WTC11 (cell line): ENCODE measurements around the gene UGCG. TPM values are rescaled to one million over a fixed set of nuclear protein-coding genes. Genes with fewer than 3 reads are reported as not detected.

Experiments used
- ATAC-seq: fragments of 200-7000 bp; cut with Tn5 transposase; 2 replicates; pipeline ENCODE4 v1.10.0; 2021; ENCODE audit warnings: mild to moderate bottlenecking, moderate library complexity
- CTCF ChIA-PET: fragments of 300-600 bp; sonication (Branson Sonifier 250); formaldehyde crosslinking; loops from one replicate; lab custom pipeline; 2021; ENCODE audit warnings: antibody characterized with exemption; lab: Charles Lee
- POLR2A ChIA-PET: fragments of 350-600 bp; sonication (Branson Sonifier 250); formaldehyde crosslinking; loops from one replicate; lab custom pipeline; 2021; ENCODE audit warnings: antibody characterized with exemption; lab: Charles Lee
- DNase-seq: peaks from one replicate; pipeline ENCODE4 v3.0.0; 2021; ENCODE audit warnings: low spot score
- H3K27ac Mint-ChIP-seq: 2 replicates; pipeline ENCODE4 v1.8.0; 2021; ENCODE audit warnings: mixed read lengths
- H3K27me3 Mint-ChIP-seq: 2 replicates; pipeline ENCODE4 v1.8.0; 2021; ENCODE audit warnings: low read depth, mild to moderate bottlenecking, moderate library complexity, mixed read lengths
- H3K36me3 Mint-ChIP-seq: 2 replicates; pipeline ENCODE4 v1.8.0; 2021; ENCODE audit warnings: mixed read lengths
- H3K4me1 Mint-ChIP-seq: 2 replicates; pipeline ENCODE4 v1.8.0; 2022; ENCODE audit warnings: mixed read lengths
- H3K4me3 Mint-ChIP-seq: 2 replicates; pipeline ENCODE4 v1.8.0; 2021; ENCODE audit warnings: mild to moderate bottlenecking, moderate library complexity, mixed read lengths
- H3K9me3 Mint-ChIP-seq: 2 replicates; pipeline ENCODE4 v1.8.0; 2021; ENCODE audit warnings: mixed read lengths
- EMX1 ChIP-seq: fragments of 250-450 bp; sonication (Bioruptor Pico); IDR thresholded peaks from 2 replicates; pipeline ENCODE4 v1.8.0; 2021; ENCODE audit warnings: mild to moderate bottlenecking
- ETV6 ChIP-seq: sonication (generic); formaldehyde crosslinking; IDR thresholded peaks from 2 replicates; pipeline ENCODE4 v1.8.1; 2022; ENCODE audit warnings: mild to moderate bottlenecking, missing genetic modification reagents
- FOXJ3 ChIP-seq: sonication (generic); formaldehyde crosslinking; IDR thresholded peaks from 2 replicates; pipeline ENCODE4 v1.9.0; 2021; ENCODE audit warnings: missing genetic modification reagents, mild to moderate bottlenecking, borderline replicate concordance
- FOXP1 ChIP-seq: sonication (generic); formaldehyde crosslinking; IDR thresholded peaks from 2 replicates; pipeline ENCODE4 v1.8.0; 2022; ENCODE audit warnings: missing genetic modification reagents, mild to moderate bottlenecking, moderate library complexity, borderline replicate concordance
- HMGA2 ChIP-seq: fragments of 250-450 bp; sonication (Bioruptor Pico); IDR thresholded peaks from 2 replicates; pipeline ENCODE4 v1.4.0; 2021; ENCODE audit warnings: mild to moderate bottlenecking, moderate library complexity
- IRF2 ChIP-seq: sonication (generic); formaldehyde crosslinking; IDR thresholded peaks from 2 replicates; pipeline ENCODE4 v1.8.0; 2022; ENCODE audit warnings: low read depth, missing genetic modification reagents, borderline replicate concordance
- NFYB ChIP-seq: sonication (generic); formaldehyde crosslinking; conservative IDR thresholded peaks from 2 replicates; pipeline ENCODE4 v1.8.0; 2022; ENCODE audit warnings: low read depth, missing genetic modification reagents
- RELA ChIP-seq: sonication (generic); formaldehyde crosslinking; IDR thresholded peaks from 2 replicates; pipeline ENCODE4 v1.8.1; 2022; ENCODE audit warnings: missing genetic modification reagents, mild to moderate bottlenecking, borderline replicate concordance
- TEAD4 ChIP-seq: sonication (generic); formaldehyde crosslinking; IDR thresholded peaks from 2 replicates; pipeline ENCODE4 v1.8.0; 2022; ENCODE audit warnings: mild to moderate bottlenecking, missing genetic modification reagents
- ZBTB21 ChIP-seq: sonication (generic); formaldehyde crosslinking; IDR thresholded peaks from 2 replicates; pipeline ENCODE4 v1.8.1; 2023; ENCODE audit warnings: mild to moderate bottlenecking, missing genetic modification reagents, borderline replicate concordance
- ZNF138 ChIP-seq: sonication (generic); formaldehyde crosslinking; conservative IDR thresholded peaks from 2 replicates; pipeline ENCODE4 v1.8.1; 2022; ENCODE audit warnings: mild to moderate bottlenecking, moderate library complexity, missing genetic modification reagents
- ZNF317 ChIP-seq: sonication (generic); formaldehyde crosslinking; IDR thresholded peaks from 2 replicates; pipeline ENCODE4 v1.8.1; 2023; ENCODE audit warnings: low read depth, mild to moderate bottlenecking, moderate library complexity, missing genetic modification reagents, borderline replicate concordance
- ZNF671 ChIP-seq: fragments of 250-450 bp; sonication (Bioruptor Pico); IDR thresholded peaks from 2 replicates; pipeline ENCODE4 v1.8.0; 2021; ENCODE audit warnings: mild to moderate bottlenecking
- total RNA-seq: library from RNA; stranded (reverse); gene quantifications from 3 replicates; pipeline ENCODE4 v1.2.3, GENCODE V29; 2021
- TF ChIP-seq, protein P1 (sequence below): sonication (generic); formaldehyde crosslinking; IDR thresholded peaks from 2 replicates; pipeline ENCODE4 v1.8.1; 2023; ENCODE audit warnings: mild to moderate bottlenecking, missing genetic modification reagents
- TF ChIP-seq, protein P2 (sequence below): fragments of 250-450 bp; sonication (Bioruptor Pico); conservative IDR thresholded peaks from 2 replicates; pipeline ENCODE4 v1.9.0; 2021; ENCODE audit warnings: mild to moderate bottlenecking
- TF ChIP-seq, protein P3 (sequence below): fragments of 250-450 bp; sonication (Bioruptor Pico); IDR thresholded peaks from 2 replicates; pipeline ENCODE4 v1.9.0; 2021; ENCODE audit warnings: moderate library complexity, mild to moderate bottlenecking, inconsistent platforms, borderline replicate concordance
- TF ChIP-seq, protein P4 (sequence below): fragments of 250-450 bp; sonication (Bioruptor Pico); IDR thresholded peaks from 2 replicates; pipeline ENCODE4 v2.1.2; 2022; ENCODE audit warnings: mild to moderate bottlenecking, moderate library complexity
- TF ChIP-seq, protein P5 (sequence below): sonication (generic); formaldehyde crosslinking; IDR thresholded peaks from 2 replicates; pipeline ENCODE4 v1.8.0; 2023; ENCODE audit warnings: missing genetic modification reagents
- TF ChIP-seq, protein P6 (sequence below): sonication (generic); formaldehyde crosslinking; IDR thresholded peaks from 2 replicates; pipeline ENCODE4 v1.8.1; 2022; ENCODE audit warnings: mild to moderate bottlenecking, missing genetic modification reagents, moderate library complexity, borderline replicate concordance
- TF ChIP-seq, protein P7 (sequence below): sonication (generic); formaldehyde crosslinking; IDR thresholded peaks from 2 replicates; pipeline ENCODE4 v1.8.0; 2022; ENCODE audit warnings: mild to moderate bottlenecking, missing genetic modification reagents

Gene UGCG
- total RNA-seq, 1 experiment from 2014 or later: 37.5 TPM

DNA sequence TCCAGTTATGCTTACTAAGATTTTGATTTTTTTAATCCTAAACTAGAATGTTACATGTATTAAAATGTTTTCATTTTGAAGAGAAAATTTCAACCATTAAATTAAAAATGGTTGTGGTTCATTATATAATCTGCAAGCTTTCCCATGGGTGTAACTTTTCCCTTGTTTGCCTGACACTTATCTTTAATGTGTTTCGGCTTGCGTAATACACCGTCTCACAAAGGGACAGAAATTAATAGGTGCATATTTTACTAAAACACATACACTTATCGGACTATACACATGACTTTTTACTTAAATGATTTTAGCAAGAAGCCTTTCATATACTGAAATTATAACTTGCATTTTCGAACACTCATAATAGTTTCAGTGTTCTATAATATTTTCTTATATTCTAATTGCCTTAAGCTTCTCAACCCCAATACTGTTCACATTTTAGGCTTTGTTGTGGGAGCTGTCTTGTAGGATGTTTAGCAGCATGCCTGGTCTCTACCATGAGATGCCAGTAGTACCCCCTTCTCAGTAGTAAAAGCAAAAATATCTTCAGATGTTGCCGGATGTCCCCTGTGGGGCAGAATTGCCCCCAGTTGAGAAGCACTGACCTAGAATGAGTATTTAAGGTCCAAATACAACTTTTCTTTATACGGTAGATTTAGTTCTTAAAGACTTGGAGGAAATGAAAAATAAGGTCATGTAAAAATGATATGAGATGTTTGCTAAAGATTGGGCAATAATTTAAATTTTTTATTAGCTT, 28.6 kb downstream of the UGCG start:
- DNase-seq (no peak), ATAC-seq (no peak)
- Mint-ChIP-seq H3K4me3 (no peak overlapping the region), H3K27me3 (no peaks in the 10 kb centered on the region), H3K36me3 (peaks cover 17% of the 10 kb centered on the region), H3K9me3 (no peaks in the 10 kb centered on the region), H3K4me1 (no peaks in the 10 kb centered on the region), H3K27ac (no peak overlapping the region)
- POLR2A ChIA-PET: no interaction called here
- CTCF ChIA-PET: no interaction called here
- no peak for TF ChIP-seq FOXJ3 (CRISPR knock-in tag)
- TF ChIP-seq, protein P1, sequence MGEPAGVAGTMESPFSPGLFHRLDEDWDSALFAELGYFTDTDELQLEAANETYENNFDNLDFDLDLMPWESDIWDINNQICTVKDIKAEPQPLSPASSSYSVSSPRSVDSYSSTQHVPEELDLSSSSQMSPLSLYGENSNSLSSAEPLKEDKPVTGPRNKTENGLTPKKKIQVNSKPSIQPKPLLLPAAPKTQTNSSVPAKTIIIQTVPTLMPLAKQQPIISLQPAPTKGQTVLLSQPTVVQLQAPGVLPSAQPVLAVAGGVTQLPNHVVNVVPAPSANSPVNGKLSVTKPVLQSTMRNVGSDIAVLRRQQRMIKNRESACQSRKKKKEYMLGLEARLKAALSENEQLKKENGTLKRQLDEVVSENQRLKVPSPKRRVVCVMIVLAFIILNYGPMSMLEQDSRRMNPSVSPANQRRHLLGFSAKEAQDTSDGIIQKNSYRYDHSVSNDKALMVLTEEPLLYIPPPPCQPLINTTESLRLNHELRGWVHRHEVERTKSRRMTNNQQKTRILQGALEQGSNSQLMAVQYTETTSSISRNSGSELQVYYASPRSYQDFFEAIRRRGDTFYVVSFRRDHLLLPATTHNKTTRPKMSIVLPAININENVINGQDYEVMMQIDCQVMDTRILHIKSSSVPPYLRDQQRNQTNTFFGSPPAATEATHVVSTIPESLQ: no peak
- TF ChIP-seq, protein P2, sequence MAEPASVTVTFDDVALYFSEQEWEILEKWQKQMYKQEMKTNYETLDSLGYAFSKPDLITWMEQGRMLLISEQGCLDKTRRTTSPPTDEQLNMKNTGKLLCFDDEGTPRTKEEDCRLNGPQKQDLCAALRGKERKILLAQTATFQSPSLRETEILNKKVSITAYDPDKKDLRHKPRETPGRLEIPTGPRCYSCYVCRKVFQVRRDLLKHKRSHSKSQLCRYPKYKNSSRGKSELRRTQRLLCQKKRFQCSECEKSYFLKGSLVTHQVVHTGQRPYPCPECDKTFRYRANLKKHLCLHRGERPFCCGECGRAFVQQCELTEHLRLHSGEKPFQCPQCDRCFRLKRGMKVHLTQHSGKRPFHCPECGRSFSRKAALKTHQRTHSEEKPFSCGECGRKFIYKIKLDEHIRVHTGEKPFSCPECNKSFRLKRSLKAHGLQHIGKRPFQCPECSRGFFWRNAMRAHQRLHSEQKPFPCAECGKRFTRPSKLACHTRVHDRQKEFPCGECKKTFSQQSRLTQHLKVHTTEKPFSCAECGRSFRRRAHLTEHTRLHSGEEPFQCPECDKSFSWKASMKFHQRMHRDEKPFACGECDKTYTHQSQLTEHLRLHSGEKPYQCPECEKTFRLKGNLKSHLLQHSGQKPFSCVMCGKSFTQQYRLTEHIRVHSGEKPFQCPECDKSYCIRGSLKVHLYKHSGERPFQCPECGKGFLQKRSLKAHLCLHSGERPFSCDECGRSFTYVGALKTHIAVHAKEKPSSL (CRISPR knock-in tag): no peak
- no peak for TF ChIP-seq ZNF138 (CRISPR knock-in tag)

DNA sequence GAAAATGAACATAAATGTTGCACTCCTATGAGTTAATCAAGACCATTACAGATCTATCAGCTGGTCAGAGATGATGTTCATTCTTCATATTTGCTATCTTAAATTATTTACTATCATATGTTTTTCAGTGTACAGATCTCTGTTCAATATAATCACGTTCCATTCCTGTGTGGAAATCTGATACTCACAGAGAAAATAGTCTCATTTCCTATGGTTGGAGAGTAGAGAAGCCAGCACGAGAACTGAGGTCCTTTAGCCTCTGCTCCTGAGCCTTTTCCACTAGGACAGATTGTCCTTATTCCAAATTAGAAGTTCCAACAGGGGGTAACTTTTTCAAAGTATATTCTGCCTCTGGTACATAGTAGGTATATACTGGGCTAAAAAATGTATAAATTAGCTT, 29.2 kb downstream of the UGCG start:
- Mint-ChIP-seq H3K36me3 (peaks cover 19% of the 10 kb centered on the region), H3K4me1 (no peaks in the 10 kb centered on the region), H3K27me3 (no peaks in the 10 kb centered on the region), H3K9me3 (no peaks in the 10 kb centered on the region), H3K27ac (no peak overlapping the region)
- POLR2A ChIA-PET: no interaction called here
- ATAC-seq (no peak), DNase-seq (no peak)
- CTCF ChIA-PET: no interaction called here
- TF ChIP-seq ZBTB21 (CRISPR knock-in tag): no peak
- TF ChIP-seq ETV6 (CRISPR knock-in tag): no peak
- no peak for TF ChIP-seq HMGA2 (CRISPR knock-in tag)
- TF ChIP-seq, protein P3, sequence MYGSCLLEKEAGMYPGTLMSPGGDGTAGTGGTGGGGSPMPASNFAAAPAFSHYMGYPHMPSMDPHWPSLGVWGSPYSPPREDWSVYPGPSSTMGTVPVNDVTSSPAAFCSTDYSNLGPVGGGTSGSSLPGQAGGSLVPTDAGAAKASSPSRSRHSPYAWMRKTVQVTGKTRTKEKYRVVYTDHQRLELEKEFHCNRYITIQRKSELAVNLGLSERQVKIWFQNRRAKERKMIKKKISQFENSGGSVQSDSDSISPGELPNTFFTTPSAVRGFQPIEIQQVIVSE (CRISPR knock-in tag): no peak
- TF ChIP-seq ZNF671: no peak
- no peak for TF ChIP-seq TEAD4 (CRISPR knock-in tag)
- TF ChIP-seq NFYB (CRISPR knock-in tag): no peak
- no peak for TF ChIP-seq EMX1 (CRISPR knock-in tag)
- TF ChIP-seq, protein P4, sequence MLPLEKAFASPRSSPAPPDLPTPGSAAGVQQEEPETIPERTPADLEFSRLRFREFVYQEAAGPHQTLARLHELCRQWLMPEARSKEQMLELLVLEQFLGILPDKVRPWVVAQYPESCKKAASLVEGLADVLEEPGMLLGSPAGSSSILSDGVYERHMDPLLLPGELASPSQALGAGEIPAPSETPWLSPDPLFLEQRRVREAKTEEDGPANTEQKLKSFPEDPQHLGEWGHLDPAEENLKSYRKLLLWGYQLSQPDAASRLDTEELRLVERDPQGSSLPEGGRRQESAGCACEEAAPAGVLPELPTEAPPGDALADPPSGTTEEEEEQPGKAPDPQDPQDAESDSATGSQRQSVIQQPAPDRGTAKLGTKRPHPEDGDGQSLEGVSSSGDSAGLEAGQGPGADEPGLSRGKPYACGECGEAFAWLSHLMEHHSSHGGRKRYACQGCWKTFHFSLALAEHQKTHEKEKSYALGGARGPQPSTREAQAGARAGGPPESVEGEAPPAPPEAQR (CRISPR knock-in tag): no peak
- no peak for TF ChIP-seq IRF2 (CRISPR knock-in tag)
- TF ChIP-seq RELA (CRISPR knock-in tag): no peak
- TF ChIP-seq FOXP1 (CRISPR knock-in tag): no peak
- TF ChIP-seq, protein P5, sequence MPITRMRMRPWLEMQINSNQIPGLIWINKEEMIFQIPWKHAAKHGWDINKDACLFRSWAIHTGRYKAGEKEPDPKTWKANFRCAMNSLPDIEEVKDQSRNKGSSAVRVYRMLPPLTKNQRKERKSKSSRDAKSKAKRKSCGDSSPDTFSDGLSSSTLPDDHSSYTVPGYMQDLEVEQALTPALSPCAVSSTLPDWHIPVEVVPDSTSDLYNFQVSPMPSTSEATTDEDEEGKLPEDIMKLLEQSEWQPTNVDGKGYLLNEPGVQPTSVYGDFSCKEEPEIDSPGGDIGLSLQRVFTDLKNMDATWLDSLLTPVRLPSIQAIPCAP (CRISPR knock-in tag): no peak
- no peak for TF ChIP-seq ZNF317 (CRISPR knock-in tag)
- TF ChIP-seq, protein P6, sequence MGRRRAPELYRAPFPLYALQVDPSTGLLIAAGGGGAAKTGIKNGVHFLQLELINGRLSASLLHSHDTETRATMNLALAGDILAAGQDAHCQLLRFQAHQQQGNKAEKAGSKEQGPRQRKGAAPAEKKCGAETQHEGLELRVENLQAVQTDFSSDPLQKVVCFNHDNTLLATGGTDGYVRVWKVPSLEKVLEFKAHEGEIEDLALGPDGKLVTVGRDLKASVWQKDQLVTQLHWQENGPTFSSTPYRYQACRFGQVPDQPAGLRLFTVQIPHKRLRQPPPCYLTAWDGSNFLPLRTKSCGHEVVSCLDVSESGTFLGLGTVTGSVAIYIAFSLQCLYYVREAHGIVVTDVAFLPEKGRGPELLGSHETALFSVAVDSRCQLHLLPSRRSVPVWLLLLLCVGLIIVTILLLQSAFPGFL (CRISPR knock-in tag): no peak
- TF ChIP-seq, protein P7, sequence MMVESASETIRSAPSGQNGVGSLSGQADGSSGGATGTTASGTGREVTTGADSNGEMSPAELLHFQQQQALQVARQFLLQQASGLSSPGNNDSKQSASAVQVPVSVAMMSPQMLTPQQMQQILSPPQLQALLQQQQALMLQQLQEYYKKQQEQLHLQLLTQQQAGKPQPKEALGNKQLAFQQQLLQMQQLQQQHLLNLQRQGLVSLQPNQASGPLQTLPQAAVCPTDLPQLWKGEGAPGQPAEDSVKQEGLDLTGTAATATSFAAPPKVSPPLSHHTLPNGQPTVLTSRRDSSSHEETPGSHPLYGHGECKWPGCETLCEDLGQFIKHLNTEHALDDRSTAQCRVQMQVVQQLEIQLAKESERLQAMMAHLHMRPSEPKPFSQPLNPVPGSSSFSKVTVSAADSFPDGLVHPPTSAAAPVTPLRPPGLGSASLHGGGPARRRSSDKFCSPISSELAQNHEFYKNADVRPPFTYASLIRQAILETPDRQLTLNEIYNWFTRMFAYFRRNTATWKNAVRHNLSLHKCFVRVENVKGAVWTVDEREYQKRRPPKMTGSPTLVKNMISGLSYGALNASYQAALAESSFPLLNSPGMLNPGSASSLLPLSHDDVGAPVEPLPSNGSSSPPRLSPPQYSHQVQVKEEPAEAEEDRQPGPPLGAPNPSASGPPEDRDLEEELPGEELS (CRISPR knock-in tag): no peak
- TF ChIP-seq, all 79 proteins: peak for 0
- no peak overlapping the region for H3K4me3 Mint-ChIP-seq
